MCF 10A (cell line): ENCODE results near the gene ADH6. TPM values are rescaled to one million over a fixed set of nuclear protein-coding genes. Genes with fewer than 3 reads are reported as not detected.
"Not testable (repeated sequence)": the region's sequence is repeated elsewhere in the genome, so short reads cannot be mapped to it uniquely, and the experiment has no call there.

Source experiments
- BruUV-seq: library from RNA; stranded (reverse); fragments of 400-500 nt; replicated peaks from 2 replicates; lab custom pipeline; 2021; lab: Mats Ljungman, UMichigan
- CTCF ChIA-PET: fragments of 300-600 bp; sonication (Branson Sonifier 250); formaldehyde crosslinking; extraction: SDS; loops from one replicate; lab custom pipeline; 2021; ENCODE audit warnings: antibody characterized with exemption, inconsistent platforms; lab: Yijun Ruan, JAX
- POLR2A ChIA-PET: fragments of 300-600, 350-650 bp; sonication (Branson Sonifier 250); formaldehyde crosslinking; extraction: SDS; loops from one replicate; lab custom pipeline; 2020; ENCODE audit warnings: antibody characterized with exemption, inconsistent platforms; lab: Yijun Ruan, JAX
- DNase-seq: peaks from one replicate; pipeline ENCODE4 v3.0.0-alpha.2; 2018; ENCODE audit not compliant: unreplicated experiment
- H3K27ac Mint-ChIP-seq: one replicate; pipeline ENCODE4 v1.8.0; 2022; ENCODE audit warnings: mild to moderate bottlenecking, low read depth, mixed read lengths; ENCODE audit not compliant: unreplicated experiment
- H3K27me3 Mint-ChIP-seq: one replicate; pipeline ENCODE4 v1.8.0; 2022; ENCODE audit warnings: mixed read lengths; ENCODE audit not compliant: insufficient read depth, unreplicated experiment
- H3K36me3 Mint-ChIP-seq: one replicate; pipeline ENCODE4 v1.8.0; 2022; ENCODE audit warnings: mild to moderate bottlenecking, moderate library complexity, mixed read lengths; ENCODE audit not compliant: insufficient read depth, unreplicated experiment
- H3K4me1 Mint-ChIP-seq: one replicate; pipeline ENCODE4 v1.8.0; 2022; ENCODE audit warnings: mixed read lengths; ENCODE audit not compliant: insufficient read depth, unreplicated experiment
- H3K4me3 Mint-ChIP-seq: one replicate; pipeline ENCODE4 v1.8.0; 2022; ENCODE audit warnings: mild to moderate bottlenecking, moderate library complexity, mixed read lengths; ENCODE audit not compliant: unreplicated experiment
- H3K9me3 Mint-ChIP-seq: one replicate; pipeline ENCODE4 v1.8.0; 2022; ENCODE audit warnings: mixed read lengths; ENCODE audit not compliant: unreplicated experiment
- intact Hi-C: fragments of 100-400 bp; cut with micrococcal nuclease; formaldehyde crosslinking; loops from 2 replicates; pipeline ENCODE4 v1.14.1; 2022
- total RNA-seq: library from RNA; stranded (reverse); gene quantifications from 2 replicates; pipeline ENCODE4 v1.2.3, GENCODE V29; 2022
- TF ChIP-seq, protein P1 (sequence below): fragments of 200-600 bp; IDR thresholded peaks from one replicate; pipeline ENCODE4 v1.8.0; 2022; ENCODE audit warnings: antibody characterized with exemption, mild to moderate bottlenecking; ENCODE audit not compliant: unreplicated experiment

Gene ADH6
- total RNA-seq, 1 experiment from 2014 or later = not detected

GRCh38 chr4:99200138-99200537 lies 18.9 kb downstream of the ADH6 start:
- Mint-ChIP-seq H3K36me3 (no peaks in the 10 kb centered on the region), H3K27ac (no peak overlapping the region), H3K4me3 (no peak overlapping the region), H3K4me1 (peaks cover 20% of the 10 kb centered on the region), H3K9me3 (no peaks in the 10 kb centered on the region), H3K27me3 (no peaks in the 10 kb centered on the region)
- ChIA-PET POLR2A (interaction anchor here (3.0 kb wide), 1 partner anchor 204 kb away, joined by 23 read pairs; no protein-coding TSS in a partner anchor), CTCF (interaction anchor here (0.8 to 4.3 kb wide), 4 partner anchors 77 to 263 kb away, joined by 3 to 35 read pairs (median 18); no protein-coding TSS in a partner anchor)
- TF ChIP-seq, protein P1, sequence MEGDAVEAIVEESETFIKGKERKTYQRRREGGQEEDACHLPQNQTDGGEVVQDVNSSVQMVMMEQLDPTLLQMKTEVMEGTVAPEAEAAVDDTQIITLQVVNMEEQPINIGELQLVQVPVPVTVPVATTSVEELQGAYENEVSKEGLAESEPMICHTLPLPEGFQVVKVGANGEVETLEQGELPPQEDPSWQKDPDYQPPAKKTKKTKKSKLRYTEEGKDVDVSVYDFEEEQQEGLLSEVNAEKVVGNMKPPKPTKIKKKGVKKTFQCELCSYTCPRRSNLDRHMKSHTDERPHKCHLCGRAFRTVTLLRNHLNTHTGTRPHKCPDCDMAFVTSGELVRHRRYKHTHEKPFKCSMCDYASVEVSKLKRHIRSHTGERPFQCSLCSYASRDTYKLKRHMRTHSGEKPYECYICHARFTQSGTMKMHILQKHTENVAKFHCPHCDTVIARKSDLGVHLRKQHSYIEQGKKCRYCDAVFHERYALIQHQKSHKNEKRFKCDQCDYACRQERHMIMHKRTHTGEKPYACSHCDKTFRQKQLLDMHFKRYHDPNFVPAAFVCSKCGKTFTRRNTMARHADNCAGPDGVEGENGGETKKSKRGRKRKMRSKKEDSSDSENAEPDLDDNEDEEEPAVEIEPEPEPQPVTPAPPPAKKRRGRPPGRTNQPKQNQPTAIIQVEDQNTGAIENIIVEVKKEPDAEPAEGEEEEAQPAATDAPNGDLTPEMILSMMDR = no peak
- no TSS peak for BruUV-seq
- intact Hi-C loops = no loop called here
- DNase-seq = no peak

DNA sequence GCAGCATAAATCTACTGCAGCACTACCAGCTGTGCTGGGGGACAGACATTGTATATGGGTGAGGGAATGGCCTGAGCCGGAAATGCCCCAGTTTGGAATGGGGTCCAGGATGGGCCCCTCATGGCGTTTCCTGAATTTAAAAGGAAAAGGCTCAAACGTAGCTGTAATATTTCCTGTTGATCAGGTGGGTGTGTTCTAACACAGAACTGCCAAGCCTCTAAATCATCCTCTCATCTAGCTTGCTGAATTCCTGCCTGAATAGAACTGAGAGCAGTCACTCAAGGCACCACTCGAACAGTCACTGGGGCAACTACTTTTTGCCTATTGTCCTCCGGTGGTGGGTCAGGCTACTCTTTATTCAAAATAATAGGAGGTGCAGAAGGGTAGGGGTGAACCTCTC lies 28.7 kb downstream of the ADH6 start:
- H3K4me3 Mint-ChIP-seq = no peak overlapping the region
- CTCF ChIA-PET = interaction anchor here (1.5 to 1.8 kb wide), 2 partner anchors 11 to 274 kb away, joined by 4 to 5 read pairs; no protein-coding TSS in a partner anchor
- intact Hi-C loops = no loop called here
- H3K27me3 Mint-ChIP-seq = no peaks in the 10 kb centered on the region
- no peak overlapping the region for H3K27ac Mint-ChIP-seq
- POLR2A ChIA-PET = no interaction called here
- TF ChIP-seq, protein P1 = no peak
- DNase-seq = no peak
- no peaks in the 10 kb centered on the region for H3K4me1 Mint-ChIP-seq
- peaks cover 15% of the 10 kb centered on the region for H3K9me3 Mint-ChIP-seq
- no peaks in the 10 kb centered on the region for H3K36me3 Mint-ChIP-seq
- no TSS peak for BruUV-seq

GRCh38 chr4:99189900-99190299 lies 29.1 kb downstream of the ADH6 start:
- BruUV-seq, H3K4me3 Mint-ChIP-seq, intact Hi-C loops, DNase-seq, H3K36me3 Mint-ChIP-seq, H3K27me3 Mint-ChIP-seq, POLR2A ChIA-PET, H3K4me1 Mint-ChIP-seq, H3K27ac Mint-ChIP-seq: not testable (repeated sequence)
- H3K9me3 Mint-ChIP-seq = peaks cover 19% of the 10 kb centered on the region
- CTCF ChIA-PET = interaction anchor here (1.5 to 1.8 kb wide), 2 partner anchors 12 to 275 kb away, joined by 4 to 5 read pairs; no protein-coding TSS in a partner anchor

GRCh38 chr4:99186029-99186428 lies 33.0 kb downstream of the ADH6 start:
- Mint-ChIP-seq H3K36me3 (peaks cover 6% of the 10 kb centered on the region), H3K27ac (no peak overlapping the region), H3K4me3 (no peak overlapping the region), H3K9me3 (peaks cover 20% of the 10 kb centered on the region), H3K27me3 (no peaks in the 10 kb centered on the region), H3K4me1 (peaks cover under 1% of the 10 kb centered on the region)
- ChIA-PET CTCF (interaction anchor here (1.8 kb wide), 1 partner anchor 15 kb away, joined by 9 read pairs; no protein-coding TSS in a partner anchor), POLR2A (no interaction called here)
- TF ChIP-seq, protein P1 = no peak
- DNase-seq = no peak
- no TSS peak for BruUV-seq
- intact Hi-C loops = no loop called here
